Islet of Langerhans (tissue), 1 donor: ENCODE results near the gene BICRA.
"Not testable (repeated sequence)": the region's sequence is repeated elsewhere in the genome, so short reads cannot be mapped to it uniquely, and the experiment has no call there.

Experiments
- FAIRE-seq: peaks from one replicate; lab custom pipeline; 2011; peaks lifted over from hg19 to GRCh38; lab: Jason Lieb, UNC

BICRA gene

GRCh38 chr19:47608969-47609905, at the start of gene BICRA:
Gene BICRA (plus strand): TSS chr19:47609134. CDS start chr19:47673575, 64,441 bp downstream.
- no peak for FAIRE-seq

- FAIRE-seq = no peak
Measured at GRCh38 chr19:47560999-47561398, 47.9 kb upstream of the BICRA start.

- FAIRE-seq = no peak
Measured at GRCh38 chr19:47561440-47562057, 47.4 kb upstream of the BICRA start.

- FAIRE-seq = no peak
Measured at GRCh38 chr19:47564081-47564480, 44.9 kb upstream of the BICRA start.

- FAIRE-seq = no peak
Measured at GRCh38 chr19:47569331-47569730, 39.6 kb upstream of the BICRA start.

- FAIRE-seq = no peak
Measured at GRCh38 chr19:47572635-47573034, 36.3 kb upstream of the BICRA start.

- no peak for FAIRE-seq
Measured at GRCh38 chr19:47573071-47574026, 35.6 kb upstream of the BICRA start, which contains the start of gene ZNF541. Gene ZNF541 (minus strand): TSS chr19:47573148. CDS start chr19:47555856, 17,292 bp downstream.

- no peak for FAIRE-seq
Measured at GRCh38 chr19:47580397-47580796, 28.5 kb upstream of the BICRA start.

GRCh38 chr19:47581605-47582319, 27.2 kb upstream of the BICRA start:
- no peak for FAIRE-seq

GRCh38 chr19:47582320-47582909, 26.5 kb upstream of the BICRA start:
- FAIRE-seq = no peak

- not testable (repeated sequence) for FAIRE-seq
Measured at GRCh38 chr19:47583161-47583560, 25.8 kb upstream of the BICRA start.

- FAIRE-seq = no peak
Measured at GRCh38 chr19:47587295-47587694, 21.6 kb upstream of the BICRA start.

- no peak for FAIRE-seq
Measured at GRCh38 chr19:47589824-47590223, 19.1 kb upstream of the BICRA start.

GRCh38 chr19:47593860-47594259, 15.1 kb upstream of the BICRA start:
- FAIRE-seq = no peak

- no peak for FAIRE-seq
Measured at GRCh38 chr19:47595944-47596343, 13.0 kb upstream of the BICRA start.

GRCh38 chr19:47598407-47599349, 10.3 kb upstream of the BICRA start:
- FAIRE-seq = no peak

- not testable (repeated sequence) for FAIRE-seq
Measured at GRCh38 chr19:47599671-47600245, 9.2 kb upstream of the BICRA start.

- no peak for FAIRE-seq
Measured at GRCh38 chr19:47600246-47601179, 8.4 kb upstream of the BICRA start.
